NT2/D1 (cell line): ENCODE data around the gene SNF8.

ENCODE experiments used
- DNase-seq: peaks from one replicate; pipeline ENCODE4 v3.0.0-alpha.2; 2011; ENCODE audit warnings: low read depth, low spot score
- H3K27me3 ChIP-seq: 2 replicates; pipeline ENCODE4 v1.6.0; 2011; ENCODE audit warnings: mild to moderate bottlenecking; ENCODE audit not compliant: insufficient read length, insufficient read depth
- H3K36me3 ChIP-seq: 2 replicates; pipeline ENCODE4 v1.6.1; 2011; ENCODE audit warnings: mild to moderate bottlenecking, low read length, mixed read lengths; ENCODE audit not compliant: insufficient read depth, insufficient read length
- H3K4me1 ChIP-seq: 2 replicates; pipeline ENCODE4 v1.5.1; 2011; ENCODE audit not compliant: insufficient read depth, insufficient read length
- H3K4me3 ChIP-seq: 2 replicates; pipeline ENCODE4 v1.5.1; 2011; ENCODE audit warnings: low read depth; ENCODE audit not compliant: insufficient read length
- H3K9ac ChIP-seq: 2 replicates; pipeline ENCODE4 v1.6.0; 2011; ENCODE audit warnings: low read depth; ENCODE audit not compliant: insufficient read length
- H3K9me3 ChIP-seq: 2 replicates; pipeline ENCODE4 v1.5.1; 2011; ENCODE audit warnings: mild to moderate bottlenecking, low read length; ENCODE audit not compliant: insufficient read depth
- SUZ12 ChIP-seq: IDR thresholded peaks from 2 replicates; pipeline ENCODE4 v1.6.1; 2011; ENCODE audit not compliant: insufficient read length, insufficient read depth; ENCODE audit errors: extremely low read depth
- YY1 ChIP-seq: IDR thresholded peaks from 2 replicates; pipeline ENCODE4 v1.6.1; 2011; ENCODE audit not compliant: insufficient read length, insufficient read depth
- ZNF274 ChIP-seq: IDR thresholded peaks from 2 replicates; pipeline ENCODE4 v1.6.1; 2011; ENCODE audit warnings: mild to moderate bottlenecking, low read depth, low read length

SNF8 gene, protein sequence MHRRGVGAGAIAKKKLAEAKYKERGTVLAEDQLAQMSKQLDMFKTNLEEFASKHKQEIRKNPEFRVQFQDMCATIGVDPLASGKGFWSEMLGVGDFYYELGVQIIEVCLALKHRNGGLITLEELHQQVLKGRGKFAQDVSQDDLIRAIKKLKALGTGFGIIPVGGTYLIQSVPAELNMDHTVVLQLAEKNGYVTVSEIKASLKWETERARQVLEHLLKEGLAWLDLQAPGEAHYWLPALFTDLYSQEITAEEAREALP

DNA sequence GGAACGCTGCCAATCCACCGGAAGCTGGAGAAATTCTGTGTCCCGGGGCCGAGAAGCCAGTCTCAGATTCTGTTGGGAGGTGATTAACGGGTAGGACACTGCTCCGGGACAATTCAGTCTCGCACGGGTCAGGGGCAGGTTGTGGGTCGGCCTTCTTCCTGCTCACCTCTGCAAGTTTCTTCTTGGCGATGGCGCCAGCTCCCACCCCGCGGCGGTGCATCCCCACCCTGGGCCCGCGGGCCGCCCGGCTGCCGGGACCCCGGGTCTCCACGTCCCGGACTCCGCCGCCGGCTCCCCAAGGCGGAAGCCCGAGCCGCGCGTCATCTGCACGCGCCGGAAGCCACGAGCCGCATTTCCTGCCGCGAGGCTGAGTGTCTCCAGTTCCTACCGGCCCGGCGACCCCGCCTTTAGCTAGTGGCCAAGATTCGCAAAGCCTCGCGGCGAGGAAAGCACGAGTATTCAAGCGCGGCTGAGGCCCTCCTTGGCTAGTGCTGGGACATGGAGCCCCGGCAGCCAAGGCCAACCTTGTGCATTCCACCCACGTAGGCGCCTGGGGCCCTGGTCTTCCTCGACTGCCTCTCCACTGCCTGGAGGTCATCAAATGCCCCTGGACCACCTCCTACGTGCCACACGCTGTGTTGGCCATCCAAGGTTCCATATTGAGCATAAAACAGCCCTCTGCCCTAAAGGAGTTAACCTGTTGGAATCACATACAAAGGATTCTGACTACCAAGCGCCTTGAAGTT lies at the start of gene SNF8:
Gene SNF8, minus strand, starts transcription at position 328 of the 746 bp plus-strand sequence. Its CDS starts 108 bp downstream, at position 220.
- DNase-seq = peak; percentile 94
- no peak for TF ChIP-seq ZNF274
- TF ChIP-seq YY1 = no peak
- TF ChIP-seq SUZ12 = no peak
- peaks cover 37% of the 10 kb centered on the region for H3K36me3 ChIP-seq
- H3K4me3 ChIP-seq = peak within 1 kb of the TSS; percentile 99
- H3K9me3 ChIP-seq = no peaks in the 10 kb centered on the region
- H3K9ac ChIP-seq = peak within 1 kb of the TSS; percentile 95
- H3K27me3 ChIP-seq = no peaks in the 10 kb centered on the region
- H3K4me1 ChIP-seq = no peaks in the 10 kb centered on the region

DNA sequence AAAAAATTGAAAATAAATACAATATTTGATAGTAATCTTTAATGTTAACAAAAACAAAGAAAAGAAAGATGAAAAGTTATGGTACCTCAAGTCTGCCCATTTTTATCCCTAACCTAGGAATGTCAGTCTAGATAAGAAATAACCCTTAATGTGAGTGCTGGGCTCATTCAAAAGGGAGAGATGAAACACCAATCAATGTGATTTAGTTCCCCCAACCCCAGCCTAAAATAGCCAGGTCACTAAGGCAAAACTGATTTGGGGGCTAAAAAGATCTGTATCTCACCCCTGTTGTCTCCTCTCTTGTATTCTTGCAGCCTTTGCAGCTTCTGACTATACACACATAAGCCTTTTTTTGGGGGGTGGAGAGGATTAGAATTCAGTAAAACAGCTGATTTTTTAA lies 49.3 kb upstream of the SNF8 start:
- DNase-seq = no peak
- Histone ChIP-seq H3K4me3 (no peak overlapping the region), H3K36me3 (peaks cover 13% of the 10 kb centered on the region), H3K4me1 (no peaks in the 10 kb centered on the region), H3K9me3 (no peaks in the 10 kb centered on the region), H3K9ac (peak overlapping the region; percentile 70), H3K27me3 (no peaks in the 10 kb centered on the region)
- TF ChIP-seq SUZ12 (no peak), YY1 (no peak), ZNF274 (no peak)

DNA sequence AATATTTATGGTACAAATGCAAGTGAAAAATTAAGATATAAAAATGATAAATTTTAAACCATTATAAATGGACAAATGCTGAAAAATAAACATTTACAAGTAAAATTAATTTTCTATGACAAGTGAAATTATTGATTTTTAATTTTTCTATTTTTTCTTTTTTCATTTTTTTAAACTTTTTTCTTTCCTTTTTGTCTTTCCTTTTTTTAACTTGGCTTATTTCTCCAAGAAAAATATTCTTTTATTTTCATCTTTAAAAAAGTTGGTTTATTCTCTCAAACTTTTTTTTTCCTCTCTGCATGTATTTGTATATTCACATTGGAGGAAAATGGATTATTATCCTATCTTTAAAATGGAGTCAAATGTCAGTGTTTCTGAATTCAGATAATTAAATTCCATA lies 48.7 kb upstream of the SNF8 start:
- H3K4me1 ChIP-seq = no peaks in the 10 kb centered on the region
- TF ChIP-seq ZNF274 (no peak), SUZ12 (no peak), YY1 (no peak)
- no peaks in the 10 kb centered on the region for H3K27me3 ChIP-seq
- DNase-seq = no peak
- no peaks in the 10 kb centered on the region for H3K9me3 ChIP-seq
- H3K4me3 ChIP-seq = no peak overlapping the region
- no peak overlapping the region for H3K9ac ChIP-seq
- H3K36me3 ChIP-seq = peaks cover 7% of the 10 kb centered on the region

DNA sequence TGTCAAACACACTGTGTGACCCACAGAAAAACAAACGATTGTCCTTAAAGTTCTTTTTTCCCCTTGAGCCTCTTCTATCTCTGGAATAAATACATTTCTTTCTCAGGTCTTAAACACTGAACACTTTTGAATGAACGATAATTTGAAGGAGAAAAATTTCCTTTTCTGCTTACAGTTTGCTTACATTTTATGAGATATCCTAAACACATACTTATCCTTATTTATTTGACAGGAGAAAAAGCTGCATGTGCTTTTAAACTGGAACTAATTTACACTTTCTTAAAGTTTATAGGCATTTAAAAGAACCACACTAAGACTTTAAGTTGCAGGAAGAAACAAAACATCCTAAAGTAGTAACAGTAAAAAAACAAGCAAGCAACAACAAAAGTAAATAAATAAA lies 47.8 kb upstream of the SNF8 start:
- no peaks in the 10 kb centered on the region for H3K36me3 ChIP-seq
- H3K4me1 ChIP-seq = no peaks in the 10 kb centered on the region
- H3K9me3 ChIP-seq = no peaks in the 10 kb centered on the region
- DNase-seq = no peak
- no peak overlapping the region for H3K9ac ChIP-seq
- TF ChIP-seq ZNF274 = no peak
- no peak for TF ChIP-seq SUZ12
- TF ChIP-seq YY1 = no peak
- no peak overlapping the region for H3K4me3 ChIP-seq
- no peaks in the 10 kb centered on the region for H3K27me3 ChIP-seq

DNA sequence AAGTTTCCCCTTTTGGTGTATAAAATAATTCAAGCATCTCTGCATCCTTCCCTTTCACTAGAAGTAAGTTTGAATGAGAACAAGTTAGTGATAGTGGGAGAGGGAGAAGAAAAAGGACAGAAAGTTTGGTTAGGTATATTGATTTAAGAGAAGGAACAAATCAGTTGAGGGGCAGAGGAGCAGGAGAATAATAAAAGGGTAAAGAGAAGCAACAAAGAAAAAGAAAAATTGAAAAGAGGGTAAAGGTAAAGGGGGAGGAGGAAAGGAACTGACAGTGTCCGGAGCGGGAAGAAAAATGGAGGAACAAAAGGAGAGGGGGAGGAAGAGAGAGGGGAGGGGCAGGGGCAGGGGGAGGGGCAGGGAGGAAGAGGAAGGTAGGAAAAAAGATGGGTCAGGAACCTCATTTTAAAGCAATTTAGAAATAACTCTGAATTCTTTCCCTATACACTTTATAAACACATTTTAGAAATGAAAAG lies 46.3 kb upstream of the SNF8 start:
- H3K4me1 ChIP-seq = no peaks in the 10 kb centered on the region
- no peaks in the 10 kb centered on the region for H3K9me3 ChIP-seq
- H3K36me3 ChIP-seq = no peaks in the 10 kb centered on the region
- H3K27me3 ChIP-seq = no peaks in the 10 kb centered on the region
- H3K9ac ChIP-seq = no peak overlapping the region
- no peak for DNase-seq
- TF ChIP-seq ZNF274 = no peak
- no peak for TF ChIP-seq SUZ12
- TF ChIP-seq YY1 = no peak
- H3K4me3 ChIP-seq = no peak overlapping the region

DNA sequence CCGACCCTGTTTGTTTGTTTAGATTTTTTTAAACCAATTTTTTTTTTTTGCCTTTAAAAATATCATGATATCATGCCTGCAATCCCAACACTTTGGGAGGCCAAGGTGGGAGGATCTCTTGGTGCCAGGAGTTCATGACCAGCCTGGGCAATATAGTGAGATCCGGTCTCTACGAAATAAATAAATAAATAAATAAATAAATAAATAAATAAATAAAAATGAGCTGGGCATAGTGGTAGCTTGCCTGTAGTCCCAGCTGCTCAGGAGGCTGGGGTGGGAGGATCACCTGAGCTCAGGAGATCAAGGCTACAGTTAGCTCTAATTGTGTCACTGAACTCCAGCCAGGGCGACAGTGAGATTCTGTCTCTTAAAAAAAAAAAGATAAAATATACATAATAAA lies 44.5 kb upstream of the SNF8 start:
- Histone ChIP-seq H3K4me1 (no peaks in the 10 kb centered on the region), H3K9ac (no peak overlapping the region), H3K27me3 (no peaks in the 10 kb centered on the region), H3K36me3 (no peaks in the 10 kb centered on the region), H3K9me3 (no peaks in the 10 kb centered on the region), H3K4me3 (no peak overlapping the region)
- DNase-seq = no peak
- TF ChIP-seq ZNF274 = no peak
- TF ChIP-seq YY1 = no peak
- no peak for TF ChIP-seq SUZ12

DNA sequence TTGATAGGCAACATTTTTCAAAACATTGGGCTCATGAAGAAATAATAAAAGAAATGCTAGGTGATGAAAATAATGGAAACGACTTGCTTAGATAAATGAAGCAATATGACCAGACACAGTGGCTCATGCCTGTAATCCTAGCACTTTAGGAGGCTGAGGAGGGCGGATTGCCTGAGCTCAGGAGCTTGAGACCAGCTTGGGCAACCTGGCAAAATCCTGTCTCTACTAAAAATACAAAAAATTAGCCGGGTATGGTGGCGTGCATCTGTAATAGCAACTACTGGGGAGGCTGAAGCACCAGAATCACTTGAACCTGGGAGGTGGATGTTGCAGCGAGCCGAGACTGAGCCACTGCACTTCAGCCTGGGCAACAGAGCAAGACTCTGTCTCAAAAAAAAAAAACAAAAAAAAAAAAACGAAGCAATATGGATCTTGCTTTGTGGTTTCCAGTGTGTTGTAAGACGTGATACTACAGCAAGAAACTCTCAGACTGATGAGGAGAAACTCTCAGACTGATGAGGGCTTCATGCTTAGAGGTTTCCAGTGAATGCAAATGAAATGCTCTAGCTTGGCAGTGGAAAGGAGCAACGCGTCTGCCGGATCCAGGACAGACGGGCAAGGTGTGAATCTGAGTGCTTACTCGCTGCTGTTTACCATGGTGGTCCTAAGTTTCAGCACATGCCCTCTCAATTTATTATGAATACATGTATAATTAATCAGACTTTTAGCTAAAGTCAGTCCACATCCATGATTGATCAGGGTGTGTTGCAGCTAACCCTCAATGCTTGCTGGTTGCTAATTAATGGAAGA lies 41.0 kb upstream of the SNF8 start:
- Histone ChIP-seq H3K9ac (no peak overlapping the region), H3K4me1 (no peaks in the 10 kb centered on the region), H3K4me3 (no peak overlapping the region), H3K9me3 (no peaks in the 10 kb centered on the region), H3K36me3 (no peaks in the 10 kb centered on the region), H3K27me3 (no peaks in the 10 kb centered on the region)
- no peak for DNase-seq
- no peak for TF ChIP-seq ZNF274
- TF ChIP-seq SUZ12 = no peak
- no peak for TF ChIP-seq YY1
